Body of pancreas (tissue), 4 donors: ENCODE results near the gene GPR142.

Source experiments
- CTCF ChIP-seq, 7 experiments: fragments of 450-650 bp in 4 of 7; fragments of 200-600 bp in 3 of 7; sonication (generic) in 3 of 7; IDR thresholded peaks; one replicate each; pipeline ENCODE4 v1.5.1; 2016 to 2019; ENCODE audit warnings: antibody characterized with exemption in 7 of 7
- POLR2A ChIP-seq, 3 donors: fragments of 450-650 bp; IDR thresholded peaks; one replicate each; pipeline ENCODE4 v1.6.1; 2016; ENCODE audit warnings: antibody characterized with exemption in 3 of 3, mild to moderate bottlenecking in 2 of 3

- TF ChIP-seq CTCF (IDR thresholded peaks at IDR 0.05), result no peak
- peak in 1 of 3 donors; percentile 28 for TF ChIP-seq POLR2A (IDR thresholded peaks at IDR 0.05)
These were observed 52.7 kb downstream of the GPR142 start for GRCh38 chr17:74419928-74420411.
